Epithelial cell of proximal tubule (primary cell): Measurements from ENCODE around the gene LRRFIP2. TPM values are rescaled to one million over a fixed set of nuclear protein-coding genes. Genes with fewer than 3 reads are reported as not detected.

Source experiments
- DNase-seq: peaks from one replicate; pipeline ENCODE4 v3.0.0-alpha.2; 2011; ENCODE audit warnings: low read depth
- H3K4me3 ChIP-seq: 2 replicates; pipeline ENCODE4 v1.5.1; 2011; ENCODE audit warnings: low read depth, mild to moderate bottlenecking, low read length
- total RNA-seq: library from RNA; depleted of rRNA; stranded (reverse); fragments of >200 nt; gene quantifications from 2 replicates; pipeline ENCODE4 v1.2.3, GENCODE V29; 2015
- TF ChIP-seq, protein P1 (sequence below): conservative IDR thresholded peaks from 2 replicates; pipeline ENCODE4 v1.5.1; 2012; ENCODE audit warnings: low read depth, mild to moderate bottlenecking, low read length

The LRRFIP2 gene
- total RNA-seq, 1 donor from 2014 or later: 69.6 TPM

DNA sequence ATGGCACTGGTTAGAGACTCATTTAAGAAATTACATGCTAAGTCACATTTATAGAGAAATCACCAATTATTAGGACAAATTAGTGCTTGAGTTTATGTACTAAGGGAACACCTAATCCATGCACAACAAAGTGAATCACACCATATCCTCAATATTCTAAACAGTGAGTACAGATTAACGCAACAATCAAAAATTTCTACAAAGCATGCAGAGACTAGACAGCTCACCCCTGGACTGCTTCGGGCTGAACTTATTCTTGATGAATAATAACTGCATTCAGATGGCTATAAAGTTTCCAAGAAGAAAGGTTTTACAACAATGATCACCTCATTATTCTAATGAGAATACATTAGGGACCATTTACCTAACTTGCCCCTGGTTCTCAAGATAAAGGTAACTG, 66.5 kb downstream of the LRRFIP2 start:
- DNase-seq: no peak
- TF ChIP-seq, protein P1, sequence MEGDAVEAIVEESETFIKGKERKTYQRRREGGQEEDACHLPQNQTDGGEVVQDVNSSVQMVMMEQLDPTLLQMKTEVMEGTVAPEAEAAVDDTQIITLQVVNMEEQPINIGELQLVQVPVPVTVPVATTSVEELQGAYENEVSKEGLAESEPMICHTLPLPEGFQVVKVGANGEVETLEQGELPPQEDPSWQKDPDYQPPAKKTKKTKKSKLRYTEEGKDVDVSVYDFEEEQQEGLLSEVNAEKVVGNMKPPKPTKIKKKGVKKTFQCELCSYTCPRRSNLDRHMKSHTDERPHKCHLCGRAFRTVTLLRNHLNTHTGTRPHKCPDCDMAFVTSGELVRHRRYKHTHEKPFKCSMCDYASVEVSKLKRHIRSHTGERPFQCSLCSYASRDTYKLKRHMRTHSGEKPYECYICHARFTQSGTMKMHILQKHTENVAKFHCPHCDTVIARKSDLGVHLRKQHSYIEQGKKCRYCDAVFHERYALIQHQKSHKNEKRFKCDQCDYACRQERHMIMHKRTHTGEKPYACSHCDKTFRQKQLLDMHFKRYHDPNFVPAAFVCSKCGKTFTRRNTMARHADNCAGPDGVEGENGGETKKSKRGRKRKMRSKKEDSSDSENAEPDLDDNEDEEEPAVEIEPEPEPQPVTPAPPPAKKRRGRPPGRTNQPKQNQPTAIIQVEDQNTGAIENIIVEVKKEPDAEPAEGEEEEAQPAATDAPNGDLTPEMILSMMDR: no peak
- no peak overlapping the region for H3K4me3 ChIP-seq

DNA sequence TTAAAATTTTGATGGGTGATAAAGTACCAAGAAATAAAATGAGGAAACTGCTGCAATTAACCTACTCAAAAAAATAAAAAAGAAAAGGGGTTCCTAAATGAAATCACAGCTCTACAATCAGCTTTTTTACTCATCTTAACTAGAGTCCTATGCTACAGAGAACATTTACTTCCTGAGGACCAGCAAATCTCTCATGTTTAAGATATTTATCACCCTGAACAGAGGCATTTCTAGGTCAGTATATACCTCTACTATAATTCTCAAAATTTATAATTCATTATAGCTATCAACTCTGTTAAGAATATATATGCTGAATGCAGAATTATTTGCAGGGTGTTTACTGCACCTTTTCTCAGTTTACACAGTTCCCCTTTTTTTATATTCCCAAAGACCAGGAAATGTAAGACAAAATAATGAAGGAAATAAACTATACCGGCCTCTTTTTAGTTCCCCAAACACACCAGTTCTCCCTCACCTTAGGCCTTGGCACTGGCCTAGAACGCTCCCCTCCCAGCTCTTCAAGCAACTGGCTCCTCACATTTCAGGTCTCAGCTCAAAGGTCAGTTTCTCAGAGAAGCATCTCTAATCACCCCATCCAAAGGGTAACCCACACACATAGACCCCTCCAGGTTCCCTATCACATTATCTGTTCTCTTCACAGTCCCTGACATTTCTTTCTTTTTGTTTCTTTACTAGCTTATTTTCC, 71.1 kb downstream of the LRRFIP2 start:
- no peak overlapping the region for H3K4me3 ChIP-seq
- TF ChIP-seq, protein P1: no peak
- DNase-seq: no peak

DNA sequence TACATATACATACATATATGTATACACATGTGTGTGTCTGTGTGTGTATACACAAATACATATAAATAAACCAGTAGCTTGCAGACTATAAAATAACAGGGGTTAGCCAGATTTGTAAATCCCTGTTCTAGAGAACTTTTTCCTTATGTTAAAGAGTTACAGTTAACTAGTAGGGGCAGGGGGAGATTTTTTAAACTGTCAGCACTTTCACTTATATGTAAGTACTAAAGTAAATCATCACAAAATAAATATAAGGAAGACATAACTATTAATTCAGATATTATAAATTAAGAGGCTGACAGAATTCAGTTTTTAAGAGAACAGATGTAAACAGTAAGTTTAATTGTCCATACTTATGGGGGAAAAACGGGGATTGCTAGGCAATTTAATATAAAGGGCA, 74.0 kb downstream of the LRRFIP2 start:
- no peak overlapping the region for H3K4me3 ChIP-seq
- no peak for DNase-seq
- TF ChIP-seq, protein P1: no peak

DNA sequence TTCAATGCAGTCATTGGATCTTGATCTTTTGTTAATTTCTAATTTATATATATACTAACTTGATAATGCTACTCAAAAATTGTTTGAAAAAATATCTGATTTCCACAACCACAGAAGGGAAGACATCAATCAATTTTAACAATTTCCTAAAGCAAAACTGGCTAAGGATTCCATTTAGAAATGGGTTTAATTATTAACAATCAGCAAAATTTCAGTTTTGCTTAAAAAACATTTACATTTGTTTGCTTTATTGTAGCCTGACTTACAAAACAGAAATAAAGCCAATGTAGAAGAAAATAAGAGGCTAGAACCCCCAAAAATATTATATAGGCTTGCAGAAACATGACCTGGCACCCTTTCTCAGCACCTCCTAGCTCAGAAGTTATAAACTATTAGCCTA, 74.9 kb downstream of the LRRFIP2 start:
- DNase-seq: no peak
- H3K4me3 ChIP-seq: no peak overlapping the region

DNA sequence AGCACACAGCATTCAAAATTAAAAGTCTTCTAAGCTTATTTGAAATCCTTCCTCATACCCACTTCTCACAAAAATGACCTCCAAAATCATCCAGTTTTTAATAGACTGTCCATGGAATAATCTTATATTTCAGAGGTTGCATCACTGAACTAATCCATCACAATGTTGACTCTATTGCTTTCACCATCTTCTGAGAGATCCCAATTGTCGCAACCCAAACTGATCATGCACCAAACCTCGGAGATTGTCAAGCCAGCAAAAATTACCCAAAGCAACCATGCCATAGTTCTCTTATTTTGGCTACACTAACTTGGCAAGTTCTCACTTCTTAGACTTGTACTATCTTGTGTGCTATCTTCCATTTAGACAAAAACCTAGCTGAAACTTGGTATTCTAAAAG, 75.5 kb downstream of the LRRFIP2 start:
- TF ChIP-seq, protein P1: no peak
- no peak for DNase-seq
- H3K4me3 ChIP-seq: no peak overlapping the region

More for the DNA sequence above, 74.9 kb downstream of the LRRFIP2 start:
- TF ChIP-seq, protein P1: no peak

DNA sequence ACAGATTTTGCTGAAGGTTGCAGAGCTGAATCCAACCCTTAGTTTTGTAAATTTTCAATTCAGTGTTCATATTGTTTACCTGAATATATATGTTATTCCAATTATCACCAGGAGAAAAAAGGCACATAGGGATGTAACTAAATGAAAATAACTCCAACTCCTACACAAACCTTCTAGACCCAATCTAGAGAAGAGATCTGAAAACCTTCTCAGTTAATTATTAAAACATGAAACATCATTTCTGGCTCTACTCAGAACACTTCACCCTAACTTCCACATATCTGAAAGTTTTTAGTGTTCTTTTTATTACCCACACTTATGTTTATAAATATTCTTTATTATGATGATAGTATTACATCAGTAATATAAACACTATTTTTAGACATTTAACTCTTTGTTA, 76.6 kb downstream of the LRRFIP2 start:
- TF ChIP-seq, protein P1: no peak
- no peak for DNase-seq
- H3K4me3 ChIP-seq: no peak overlapping the region

DNA sequence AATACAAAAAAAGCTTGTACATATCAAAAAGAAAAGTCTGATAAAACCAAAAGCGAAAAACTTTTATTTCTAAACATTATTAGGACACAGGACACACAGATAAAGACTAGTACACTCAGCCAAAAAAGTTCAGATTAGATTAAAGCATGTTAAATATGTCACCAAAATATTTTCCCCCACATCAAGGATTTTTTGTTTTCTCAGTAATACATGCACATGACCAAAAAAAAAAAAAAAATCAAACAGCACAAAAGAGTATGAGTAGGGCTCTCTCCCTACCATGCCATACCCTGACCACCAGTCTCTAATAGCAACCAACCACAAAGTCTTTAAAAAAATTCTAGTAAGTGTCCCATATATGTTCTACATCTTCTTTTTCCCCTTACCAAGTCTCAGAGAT, 77.4 kb downstream of the LRRFIP2 start:
- H3K4me3 ChIP-seq: no peak overlapping the region
- TF ChIP-seq, protein P1: no peak
- DNase-seq: no peak
